GM23248 (cell line): ENCODE results near the gene MAPK8IP3. TPM values are rescaled to one million over a fixed set of nuclear protein-coding genes. Genes with fewer than 3 reads are reported as not detected.
A peak's percentile ranks its signal among the peaks of the same experiment; 100 is the strongest.

ENCODE experiments used
- DNase-seq: peaks from one replicate; pipeline ENCODE4 v3.0.0-alpha.2; 2015
- H2AFZ ChIP-seq: fragments of 200-600 bp; sonication (generic); 2 replicates; pipeline ENCODE4 v1.6.1; 2016; ENCODE audit warnings: antibody characterized with exemption
- H3F3A ChIP-seq: fragments of 200-600 bp; sonication (generic); 2 replicates; pipeline ENCODE4 v1.6.1; 2016; ENCODE audit warnings: mild to moderate bottlenecking, antibody characterized with exemption, mixed run types; ENCODE audit not compliant: insufficient read depth
- H3K27ac ChIP-seq: fragments of 200-600 bp; sonication (generic); 2 replicates; pipeline ENCODE4 v1.5.1; 2016; ENCODE audit warnings: mild to moderate bottlenecking
- H3K27me3 ChIP-seq: fragments of 200-600 bp; sonication (generic); replicated peaks from 2 replicates; pipeline ENCODE4 v1.6.1; 2016; ENCODE audit warnings: mild to moderate bottlenecking; ENCODE audit not compliant: insufficient read depth
- H3K36me3 ChIP-seq: fragments of 200-600 bp; sonication (generic); 2 replicates; pipeline ENCODE4 v1.6.1; 2016; ENCODE audit warnings: low read depth, mild to moderate bottlenecking
- H3K4me1 ChIP-seq: fragments of 200-600 bp; sonication (generic); 2 replicates; pipeline ENCODE4 v1.6.1; 2016; ENCODE audit warnings: mild to moderate bottlenecking; ENCODE audit not compliant: insufficient read depth
- H3K4me2 ChIP-seq: fragments of 200-600 bp; sonication (generic); one replicate; pipeline ENCODE4 v1.6.1; 2016; ENCODE audit warnings: mild to moderate bottlenecking; ENCODE audit not compliant: unreplicated experiment
- H3K4me3 ChIP-seq: fragments of 200-600 bp; sonication (generic); 2 replicates; pipeline ENCODE4 v1.5.1; 2016; ENCODE audit warnings: mild to moderate bottlenecking
- H3K79me2 ChIP-seq: fragments of 200-600 bp; sonication (generic); 2 replicates; pipeline ENCODE4 v1.6.1; 2016; ENCODE audit warnings: mild to moderate bottlenecking; ENCODE audit not compliant: insufficient read depth
- H3K9ac ChIP-seq: fragments of 200-600 bp; sonication (generic); 2 replicates; pipeline ENCODE4 v1.6.1; 2016; ENCODE audit warnings: mild to moderate bottlenecking
- H3K9me2 ChIP-seq: fragments of 200-600 bp; sonication (generic); 2 replicates; pipeline ENCODE4 v1.6.1; 2016; ENCODE audit warnings: mixed run types, mild to moderate bottlenecking, moderate library complexity; ENCODE audit not compliant: insufficient read depth
- H3K9me3 ChIP-seq: fragments of 200-600 bp; sonication (generic); one replicate; pipeline ENCODE4 v1.6.1; 2017; ENCODE audit warnings: low read depth
- H4K20me1 ChIP-seq: fragments of 200-600 bp; sonication (generic); 2 replicates; pipeline ENCODE4 v1.6.0; 2016; ENCODE audit not compliant: insufficient read depth
- EZH2 ChIP-seq: fragments of 200-600 bp; sonication (generic); IDR thresholded peaks from 2 replicates; pipeline ENCODE4 v1.6.1; 2018; ENCODE audit warnings: antibody characterized with exemption, mild to moderate bottlenecking; ENCODE audit not compliant: insufficient read depth, poor library complexity, severe bottlenecking
- EZH2phosphoT487 ChIP-seq: fragments of 200-600 bp; sonication (generic); IDR thresholded peaks from 2 replicates; pipeline ENCODE4 v1.6.1; 2018; ENCODE audit warnings: antibody characterized with exemption, moderate library complexity, mild to moderate bottlenecking, low read depth; ENCODE audit not compliant: insufficient read depth
- WGBS, 2 experiments: methylation state at CpG; one replicate each; pipeline ENCODE4 v1.1.6; 2015 to 2017; ENCODE audit warnings: low lambda C conversion rate in 2 of 2, low coverage in 1 of 2; ENCODE audit errors: missing lambda C conversion rate in 2 of 2; 5-methylcytosine and 5-hydroxymethylcytosine counted together
- in situ Hi-C: fragments of 300-500 bp; cut with MboI; formaldehyde crosslinking; loops from 2 replicates; pipeline ENCODE4 v1.15.0; 2020
- polyA plus RNA-seq: library from polyadenylated mRNA; unstranded; fragments of >200 nt; fragmentation: Nextera tagmentation; extraction: Ambion mirVana; gene quantifications from 2 replicates; pipeline ENCODE4 v1.2.1, GENCODE V29; 2016
- total RNA-seq: library from RNA; depleted of rRNA; stranded (reverse); fragments of >200 nt; shearing (Covaris generic); gene quantifications from 2 replicates; pipeline ENCODE4 v1.2.3, GENCODE V29; 2014

The MAPK8IP3 gene
- total and polyA plus RNA-seq, 2 experiments from 2014 or later: 10.0 to 28.3 TPM

GRCh38 chr16:1688807-1689560, 17.0 kb upstream of the MAPK8IP3 start:
- H3K4me1 ChIP-seq: peaks cover 11% of the 10 kb centered on the region
- no peaks in the 10 kb centered on the region for H3K9me3 ChIP-seq
- H3K27me3 ChIP-seq: no peaks in the 10 kb centered on the region
- H3K9me2 ChIP-seq: no peaks in the 10 kb centered on the region
- H3K4me2 ChIP-seq: no peak overlapping the region
- no peak overlapping the region for H3K4me3 ChIP-seq
- peaks cover 21% of the 10 kb centered on the region for H3F3A ChIP-seq
- WGBS, 2 experiments: 85 to 88% methylated on average over 10 of the region's 10 CpGs
- no peak for TF ChIP-seq EZH2
- TF ChIP-seq EZH2phosphoT487: no peak
- no peak overlapping the region for H2AFZ ChIP-seq
- in situ Hi-C loops: no loop called here
- H3K27ac ChIP-seq: no peak overlapping the region
- no peaks in the 10 kb centered on the region for H4K20me1 ChIP-seq
- DNase-seq: no peak
- H3K9ac ChIP-seq: no peak overlapping the region
- peaks cover 43% of the 10 kb centered on the region for H3K36me3 ChIP-seq
- H3K79me2 ChIP-seq: peaks cover 84% of the 10 kb centered on the region

DNA sequence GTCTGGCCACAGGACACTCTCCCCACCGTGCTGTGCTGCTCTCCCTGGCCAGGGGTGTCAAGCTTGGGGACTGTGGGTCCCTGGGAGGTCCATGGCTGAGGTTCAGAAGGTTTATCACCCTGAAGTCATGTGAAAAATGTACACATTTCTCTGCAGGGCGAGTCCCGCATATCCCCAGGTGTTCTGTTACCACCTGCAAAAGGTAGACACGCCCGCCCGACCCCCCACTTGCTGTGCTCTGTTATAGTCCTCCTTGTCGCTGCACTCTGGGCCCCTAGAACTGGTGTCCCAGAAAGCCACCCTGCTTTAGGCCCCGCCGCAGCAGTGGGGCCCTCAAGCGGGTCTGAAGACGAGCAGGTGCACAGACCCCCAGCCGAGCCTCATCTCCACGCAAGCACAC, 16.1 kb upstream of the MAPK8IP3 start:
- no peak overlapping the region for H3K4me2 ChIP-seq
- H3K79me2 ChIP-seq: peaks cover 82% of the 10 kb centered on the region
- WGBS, 2 experiments: 94 to 97% methylated on average over 13 of the region's 13 CpGs
- peaks cover 21% of the 10 kb centered on the region for H3F3A ChIP-seq
- H3K27ac ChIP-seq: no peak overlapping the region
- no peak overlapping the region for H2AFZ ChIP-seq
- peaks cover 11% of the 10 kb centered on the region for H3K4me1 ChIP-seq
- no peak overlapping the region for H3K4me3 ChIP-seq
- peaks cover 45% of the 10 kb centered on the region for H3K36me3 ChIP-seq
- no peak overlapping the region for H3K9ac ChIP-seq
- H3K9me3 ChIP-seq: no peaks in the 10 kb centered on the region
- H3K27me3 ChIP-seq: no peaks in the 10 kb centered on the region
- TF ChIP-seq EZH2 (no peak), EZH2phosphoT487 (no peak)
- H3K9me2 ChIP-seq: no peaks in the 10 kb centered on the region
- no peaks in the 10 kb centered on the region for H4K20me1 ChIP-seq
- DNase-seq: no peak
- in situ Hi-C loops: no loop called here

DNA sequence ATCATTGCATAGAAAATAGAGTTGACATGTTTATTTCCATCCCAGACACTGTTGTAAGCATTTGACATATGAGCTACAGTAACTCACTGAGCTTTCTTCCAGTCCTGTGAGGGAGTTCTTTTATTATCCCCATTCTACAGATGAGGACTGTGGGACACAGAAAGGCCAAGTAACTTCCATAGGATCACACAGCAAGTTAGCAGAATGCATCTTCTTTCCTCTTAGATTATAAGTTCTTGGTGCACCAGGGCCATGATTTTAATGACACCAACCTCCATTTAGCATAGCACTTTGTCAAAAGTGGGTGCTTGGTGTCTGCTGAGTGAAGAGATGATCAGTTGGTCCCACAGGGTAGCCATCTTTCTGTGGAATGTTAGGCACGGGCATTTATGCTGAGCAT, 15.2 kb upstream of the MAPK8IP3 start:
- peaks cover 82% of the 10 kb centered on the region for H3K79me2 ChIP-seq
- no peak for DNase-seq
- in situ Hi-C loops: no loop called here
- H3K9ac ChIP-seq: no peak overlapping the region
- H4K20me1 ChIP-seq: no peaks in the 10 kb centered on the region
- no peaks in the 10 kb centered on the region for H3K9me2 ChIP-seq
- H3K36me3 ChIP-seq: peaks cover 45% of the 10 kb centered on the region
- no peak overlapping the region for H2AFZ ChIP-seq
- H3F3A ChIP-seq: peaks cover 21% of the 10 kb centered on the region
- peaks cover 11% of the 10 kb centered on the region for H3K4me1 ChIP-seq
- H3K4me2 ChIP-seq: no peak overlapping the region
- WGBS, 2 experiments: 95 to 100% methylated on average over 1 of the region's 1 CpG
- no peak overlapping the region for H3K4me3 ChIP-seq
- no peak overlapping the region for H3K27ac ChIP-seq
- no peaks in the 10 kb centered on the region for H3K9me3 ChIP-seq
- TF ChIP-seq EZH2phosphoT487: no peak
- TF ChIP-seq EZH2: no peak
- H3K27me3 ChIP-seq: no peaks in the 10 kb centered on the region

DNA sequence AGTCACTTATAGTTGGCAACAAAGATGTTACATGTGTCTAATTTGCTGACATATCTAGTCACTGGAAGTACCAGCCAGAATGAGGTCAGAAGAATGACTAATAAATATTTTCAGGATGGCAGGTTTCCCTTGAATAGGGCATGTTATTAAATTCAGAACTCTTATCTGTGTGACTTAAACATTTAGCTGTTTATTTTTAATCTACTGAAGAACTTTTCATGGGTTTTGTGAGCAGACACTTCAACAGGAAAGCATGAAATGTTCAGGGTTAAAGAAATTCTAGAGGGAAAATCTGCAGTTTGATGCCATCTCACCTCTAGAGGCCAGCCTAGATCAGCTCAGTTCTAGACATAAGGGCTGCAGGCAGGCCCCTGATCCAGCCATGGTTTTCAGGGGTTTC, 14.7 kb upstream of the MAPK8IP3 start:
- H3F3A ChIP-seq: peaks cover 21% of the 10 kb centered on the region
- H3K79me2 ChIP-seq: peaks cover 79% of the 10 kb centered on the region
- no peak overlapping the region for H3K4me2 ChIP-seq
- H3K9me2 ChIP-seq: no peaks in the 10 kb centered on the region
- H2AFZ ChIP-seq: no peak overlapping the region
- H3K9me3 ChIP-seq: no peaks in the 10 kb centered on the region
- in situ Hi-C loops: no loop called here
- H3K9ac ChIP-seq: no peak overlapping the region
- H3K36me3 ChIP-seq: peaks cover 47% of the 10 kb centered on the region
- no peak overlapping the region for H3K4me3 ChIP-seq
- H3K4me1 ChIP-seq: peaks cover 11% of the 10 kb centered on the region
- no peaks in the 10 kb centered on the region for H4K20me1 ChIP-seq
- H3K27me3 ChIP-seq: no peaks in the 10 kb centered on the region
- TF ChIP-seq EZH2phosphoT487: no peak
- TF ChIP-seq EZH2: no peak
- H3K27ac ChIP-seq: peak overlapping the region; percentile 40; the same call in 1 of the 2 replicates
- DNase-seq: peak; percentile 73
